ENCODE data around the gene THBD.

Gene THBD

GRCh38 chr20:23049201-23050075 lies at the start of gene THBD:
Gene THBD (minus strand): TSS chr20:23049672. CDS start chr20:23049504, 168 bp downstream.
- in situ Hi-C loops (cut with MboI; ENCODE audit: low sequenced_read_pairs), result loop anchor here (10.0 to 25.0 kb wide), 2 partner anchors 188 to 295 kb away; no protein-coding TSS in a partner anchor

GRCh38 chr20:23097636-23098580 lies 48.4 kb upstream of the THBD start:
- in situ Hi-C loops (cut with MboI; ENCODE audit: low sequenced_read_pairs), result no loop called here

GRCh38 chr20:23096986-23097520 lies 47.6 kb upstream of the THBD start:
- in situ Hi-C loops (cut with MboI; ENCODE audit: low sequenced_read_pairs), result no loop called here

- in situ Hi-C loops (cut with MboI; ENCODE audit: low sequenced_read_pairs), result no loop called here
Observed at GRCh38 chr20:23096097-23096496, 46.6 kb upstream of the THBD start.

GRCh38 chr20:23095499-23095898 lies 46.0 kb upstream of the THBD start:
- in situ Hi-C loops (cut with MboI; ENCODE audit: low sequenced_read_pairs), result no loop called here

- in situ Hi-C loops (cut with MboI; ENCODE audit: low sequenced_read_pairs), result no loop called here
Observed at GRCh38 chr20:23094927-23095326, 45.5 kb upstream of the THBD start.

- in situ Hi-C loops (cut with MboI; ENCODE audit: low sequenced_read_pairs), result no loop called here
Observed at GRCh38 chr20:23094213-23094896, 44.9 kb upstream of the THBD start.

- in situ Hi-C loops (cut with MboI; ENCODE audit: low sequenced_read_pairs), result no loop called here
Observed at GRCh38 chr20:23093613-23094012, 44.1 kb upstream of the THBD start.

GRCh38 chr20:23092861-23093495 lies 43.5 kb upstream of the THBD start:
- in situ Hi-C loops (cut with MboI; ENCODE audit: low sequenced_read_pairs), result no loop called here

GRCh38 chr20:23092384-23092756 lies 42.9 kb upstream of the THBD start:
- in situ Hi-C loops (cut with MboI; ENCODE audit: low sequenced_read_pairs), result no loop called here

- in situ Hi-C loops (cut with MboI; ENCODE audit: low sequenced_read_pairs), result no loop called here
Observed at GRCh38 chr20:23091721-23092383, 42.4 kb upstream of the THBD start.

GRCh38 chr20:23090878-23091277 lies 41.4 kb upstream of the THBD start:
- in situ Hi-C loops (cut with MboI; ENCODE audit: low sequenced_read_pairs), result no loop called here

- in situ Hi-C loops (cut with MboI; ENCODE audit: low sequenced_read_pairs), result no loop called here
Observed at GRCh38 chr20:23090147-23090546, 40.7 kb upstream of the THBD start.

- in situ Hi-C loops (cut with MboI; ENCODE audit: low sequenced_read_pairs), result no loop called here
Observed at GRCh38 chr20:23088866-23089265, 39.4 kb upstream of the THBD start.

- in situ Hi-C loops (cut with MboI; ENCODE audit: low sequenced_read_pairs), result no loop called here
Observed at GRCh38 chr20:23087587-23088251, 38.2 kb upstream of the THBD start.

GRCh38 chr20:23086931-23087411 lies 37.5 kb upstream of the THBD start:
- in situ Hi-C loops (cut with MboI; ENCODE audit: low sequenced_read_pairs), result no loop called here

- in situ Hi-C loops (cut with MboI; ENCODE audit: low sequenced_read_pairs), result no loop called here
Observed at GRCh38 chr20:23086056-23086566, 36.6 kb upstream of the THBD start, which contains the start of gene CD93. Gene CD93 (minus strand): TSS chr20:23086324. CDS start chr20:23086192, 132 bp downstream.

GRCh38 chr20:23085436-23086055 lies 36.1 kb upstream of the THBD start:
- in situ Hi-C loops (cut with MboI; ENCODE audit: low sequenced_read_pairs), result no loop called here
